Stimulated activated CD4-positive, alpha-beta T cell treated with anti-CD3 and anti-CD28 coated beads, Interleukin-12 subunit alpha, Interleukin-12 subunit beta, amount 100 ng/mL, for 24 hours (primary cell): Measurements from ENCODE around the gene LAMA5.

Experiments
- DNase-seq, 2 experiments: peaks; one replicate each; pipeline ENCODE4 v3.0.0-alpha.2; 2020; ENCODE audit warnings: low read depth in 2 of 2

Gene LAMA5

DNA sequence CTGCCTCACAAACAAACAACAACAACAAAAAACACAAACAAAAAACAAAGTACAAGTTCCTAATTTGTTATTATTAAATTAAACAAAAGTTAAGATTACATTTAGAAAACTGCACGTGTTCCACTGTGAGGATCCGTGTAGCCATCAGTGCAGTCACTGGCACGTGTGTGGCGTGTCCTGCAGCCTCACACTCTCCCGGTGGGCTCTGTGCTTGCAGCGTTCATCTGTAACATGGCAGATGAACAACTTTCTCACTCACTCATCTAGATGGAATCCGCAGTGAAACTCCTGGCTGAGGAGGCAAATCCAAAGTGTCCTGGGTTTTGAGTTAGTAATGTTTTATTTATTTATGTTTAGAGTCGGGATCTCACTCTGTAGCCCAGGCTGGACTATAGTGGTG lies 77.2 kb downstream of the LAMA5 start:
- no peak for DNase-seq

DNA sequence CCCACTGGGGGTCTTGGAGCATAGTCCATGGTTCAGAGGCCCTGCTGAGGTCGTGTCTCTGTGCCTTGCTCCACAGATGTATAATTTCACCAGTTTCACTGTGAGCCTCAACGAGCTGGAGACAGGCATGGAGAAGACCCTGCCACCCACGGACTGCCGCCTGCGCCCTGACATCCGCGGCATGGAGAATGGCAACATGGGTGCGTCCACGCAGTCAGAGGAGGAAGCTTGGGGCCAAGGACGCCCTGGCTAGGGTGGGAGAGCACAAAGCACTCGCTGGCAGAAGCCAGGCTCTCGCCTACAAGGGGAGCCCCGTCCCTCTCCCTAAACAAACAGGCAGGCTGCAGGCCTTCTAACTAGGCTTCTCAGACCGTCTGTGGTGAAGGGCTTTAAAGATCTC lies 78.0 kb downstream of the LAMA5 start:
- DNase-seq: no peak

DNA sequence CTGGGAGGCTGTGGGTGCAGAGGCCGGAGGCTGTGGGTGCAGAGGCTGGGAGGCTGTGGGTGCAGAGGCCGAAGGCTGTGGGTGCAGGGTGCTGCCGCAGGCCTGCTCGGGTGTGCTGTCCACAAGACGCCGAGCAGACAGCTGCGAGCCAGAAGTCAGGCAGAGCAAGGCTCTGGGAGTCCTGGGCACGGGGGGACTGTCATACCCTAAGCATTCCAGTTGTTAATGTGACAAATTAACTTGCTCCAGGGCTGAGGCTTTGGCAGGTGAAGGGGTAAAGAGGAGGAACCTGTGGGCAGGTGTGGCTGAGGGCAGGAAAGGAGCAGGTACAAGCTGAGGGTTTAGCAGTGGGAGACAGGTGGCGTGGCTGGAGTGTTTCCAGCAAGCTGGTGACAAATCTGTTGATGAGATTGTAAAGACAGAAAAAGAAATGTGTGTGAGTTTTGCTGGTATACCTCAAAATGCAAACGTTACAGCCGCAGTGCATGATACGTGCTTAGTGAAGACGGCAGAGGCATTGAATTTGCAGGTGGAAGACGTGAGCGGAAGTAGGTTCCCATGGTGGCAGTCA lies 78.5 kb downstream of the LAMA5 start:
- DNase-seq: no peak

DNA sequence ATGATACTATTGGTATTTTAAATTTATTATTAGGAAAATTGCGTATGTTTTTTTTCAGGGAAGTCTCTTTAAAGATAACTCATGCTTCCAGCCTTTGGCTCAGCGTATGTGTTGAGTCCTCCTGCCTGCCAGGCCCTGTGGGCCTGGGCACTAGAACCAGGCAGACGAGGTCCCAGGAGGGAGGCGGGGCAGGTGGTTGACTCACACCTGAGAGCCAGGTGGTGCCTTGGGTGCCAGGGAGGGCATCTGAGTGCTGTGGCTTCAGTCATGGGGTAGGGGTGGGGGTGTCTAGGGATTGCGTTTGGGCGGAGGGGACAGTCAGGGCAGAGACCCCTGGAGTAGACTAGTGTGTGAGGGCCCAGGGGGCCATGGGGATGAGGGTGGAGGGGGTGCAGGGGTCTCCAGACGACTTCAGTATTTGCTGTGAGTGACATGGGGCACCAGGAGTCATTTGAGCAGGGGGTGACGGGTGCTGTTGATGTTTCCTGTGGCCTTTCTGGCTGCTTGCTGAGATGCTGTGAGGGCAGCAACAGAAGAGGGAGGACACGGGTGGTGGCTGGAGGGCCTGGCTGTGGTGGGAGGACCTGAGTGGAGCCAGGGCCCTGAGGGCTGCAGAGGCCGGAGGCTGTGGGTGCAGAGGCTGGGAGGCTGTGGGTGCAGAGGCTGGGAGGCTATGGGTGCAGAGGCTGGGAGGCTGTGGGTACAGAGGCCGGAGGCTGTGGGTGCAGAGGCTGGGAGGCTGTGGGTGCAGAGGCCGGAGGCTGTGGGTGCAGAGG lies 79.2 kb downstream of the LAMA5 start:
- no peak for DNase-seq

DNA sequence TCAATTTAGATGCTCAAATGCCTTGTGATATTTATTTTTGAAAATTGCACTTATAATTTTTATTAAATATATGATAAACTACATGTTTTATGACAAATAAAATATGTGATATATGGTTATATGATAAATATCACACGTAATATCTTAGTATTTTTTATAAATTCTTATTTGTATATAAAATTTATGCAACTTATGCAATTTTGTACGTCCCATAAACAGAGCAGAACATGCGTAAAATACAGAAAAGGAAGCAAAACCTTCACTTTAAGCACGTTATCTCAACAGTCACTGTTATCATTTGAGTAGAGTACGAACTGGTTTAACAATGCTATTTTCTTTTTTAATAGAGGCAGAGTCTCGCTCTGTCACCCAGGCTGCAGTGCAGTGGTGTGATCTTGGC lies 80.0 kb downstream of the LAMA5 start:
- DNase-seq: no peak

DNA sequence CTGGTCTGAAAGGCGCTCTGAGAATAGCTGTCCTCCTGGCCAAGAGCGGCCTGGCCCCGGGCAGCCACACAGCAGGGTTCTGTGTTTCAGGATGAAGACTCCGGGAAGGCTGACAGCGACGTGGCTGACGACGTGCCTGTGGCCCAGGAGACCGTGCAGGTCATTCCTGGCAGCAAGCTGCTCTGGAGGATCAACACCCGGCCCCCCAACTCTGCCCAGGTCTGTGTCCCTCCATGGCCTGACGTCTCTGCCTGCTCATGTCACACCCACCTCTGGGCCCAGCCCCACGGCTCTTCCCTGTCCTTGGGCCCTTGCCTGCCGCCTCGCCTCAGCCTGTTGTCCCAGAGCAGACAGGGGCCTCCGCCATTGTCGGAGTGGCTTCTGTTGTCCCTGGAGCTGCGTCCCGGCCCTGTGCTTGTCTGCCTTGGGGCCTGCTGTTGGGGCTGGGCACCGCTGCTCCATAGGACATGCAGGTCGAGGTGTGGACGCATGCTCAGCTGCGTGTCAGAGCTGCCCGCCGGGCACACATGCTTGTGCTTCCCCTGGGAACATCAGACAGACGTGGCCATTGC lies 80.5 kb downstream of the LAMA5 start:
- DNase-seq: no peak

DNA sequence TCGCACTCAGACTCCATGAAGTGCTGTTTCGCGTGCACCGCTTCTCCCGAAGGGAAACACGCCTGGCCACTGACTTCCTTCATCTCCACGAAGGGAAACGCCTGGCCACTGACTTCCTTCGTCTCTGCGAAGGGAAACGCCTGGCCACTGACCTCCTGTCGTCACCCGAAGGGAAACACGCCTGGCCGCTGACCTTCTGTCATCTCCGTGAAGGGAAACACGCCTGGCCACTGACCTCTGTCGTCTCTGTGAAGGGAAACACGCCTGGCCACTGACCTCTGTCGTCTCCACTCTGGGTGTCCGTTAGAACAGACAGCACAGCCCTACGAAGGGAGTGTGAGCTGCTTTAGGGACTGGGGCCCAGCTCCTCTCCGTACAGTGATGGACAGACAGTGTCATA lies 81.4 kb downstream of the LAMA5 start:
- no peak for DNase-seq

DNA sequence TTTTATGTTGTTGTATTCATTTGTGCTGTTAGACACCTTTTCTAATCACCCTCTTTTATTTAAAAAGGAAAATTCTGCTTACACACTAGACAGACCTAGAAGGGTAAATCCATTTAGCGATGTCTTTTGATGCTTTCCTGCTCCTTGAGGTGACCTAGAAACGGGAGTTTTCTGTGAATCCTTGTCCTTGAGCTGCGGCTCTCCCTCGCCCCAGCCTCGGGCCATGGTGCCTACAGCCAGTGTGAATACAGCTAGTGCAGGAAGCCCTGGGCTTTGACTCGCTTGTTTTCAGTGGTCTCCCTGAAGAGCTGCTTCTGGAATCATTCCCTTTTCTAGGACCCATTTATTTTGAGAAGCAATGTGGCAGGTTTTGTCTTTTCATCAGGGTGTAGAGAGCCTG lies 82.0 kb downstream of the LAMA5 start:
- no peak for DNase-seq

DNA sequence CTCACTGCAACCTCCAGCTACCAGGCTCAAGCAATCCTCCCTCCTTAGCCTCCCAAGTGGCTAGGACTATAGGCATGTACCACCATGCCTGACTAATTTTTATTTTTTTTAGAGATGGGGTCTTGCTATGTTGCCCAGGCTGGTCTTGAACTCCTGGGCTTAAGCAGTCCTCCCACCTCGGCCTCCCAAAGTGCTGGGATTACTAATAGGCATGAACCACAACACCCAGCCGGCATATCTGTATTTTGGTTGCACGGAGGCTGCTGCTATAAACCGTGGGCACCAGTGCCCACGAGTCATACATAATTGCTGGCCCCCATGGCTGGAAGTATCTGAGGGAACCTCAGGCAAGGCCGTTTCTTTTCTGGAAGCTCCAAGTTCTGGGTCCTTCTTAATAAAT lies 82.7 kb downstream of the LAMA5 start:
- DNase-seq: no peak

DNA sequence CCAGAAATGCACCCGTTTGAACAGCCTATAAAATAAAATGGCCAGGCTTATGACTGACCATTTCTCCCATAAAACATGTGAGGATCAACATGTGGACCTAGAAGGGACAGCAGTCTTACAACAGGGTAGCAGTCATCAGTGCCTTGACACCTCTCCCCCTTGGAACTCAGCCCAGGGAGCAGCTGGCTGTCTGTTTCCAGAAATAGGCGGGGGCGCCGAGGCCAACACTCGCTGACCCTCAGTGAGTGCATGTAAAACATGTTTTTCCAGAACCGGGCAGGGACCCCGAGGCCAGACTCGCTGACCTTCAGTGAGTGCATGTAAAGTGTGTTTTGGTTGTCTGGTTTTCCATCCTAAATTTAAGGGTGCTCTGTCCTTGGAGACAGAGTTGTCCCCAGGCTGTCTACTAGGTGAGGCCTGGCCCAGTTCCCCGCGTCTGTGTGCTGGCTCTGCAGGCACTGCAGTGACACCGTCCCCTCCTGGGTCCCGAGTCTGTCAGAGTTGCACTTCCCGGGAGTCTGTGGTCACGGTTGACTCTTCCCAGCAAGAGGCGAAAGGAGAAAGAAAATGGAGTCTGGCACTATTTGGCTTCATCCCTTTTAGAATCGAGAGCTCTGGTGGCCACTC lies 84.1 kb downstream of the LAMA5 start:
- DNase-seq: no peak

DNA sequence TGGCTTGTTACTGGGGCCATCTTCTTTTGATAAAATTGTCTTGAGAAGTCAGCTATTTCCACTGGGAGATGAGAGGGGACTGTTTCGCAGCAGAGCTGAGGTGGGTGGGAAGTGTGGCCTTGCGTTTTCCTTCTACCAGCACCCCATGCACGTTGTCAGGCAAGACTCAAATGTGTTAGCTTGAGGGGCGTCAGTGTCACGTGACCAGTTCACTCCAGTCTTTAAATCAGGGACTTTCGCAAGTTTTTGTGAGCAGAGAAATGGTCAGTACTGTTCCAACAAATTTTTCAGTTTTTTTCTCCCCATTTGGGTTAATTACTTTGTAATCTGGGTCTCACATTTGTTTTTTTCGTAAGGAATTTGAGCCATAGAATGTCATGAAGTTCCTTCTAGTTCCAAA lies 85.0 kb downstream of the LAMA5 start:
- no peak for DNase-seq

DNA sequence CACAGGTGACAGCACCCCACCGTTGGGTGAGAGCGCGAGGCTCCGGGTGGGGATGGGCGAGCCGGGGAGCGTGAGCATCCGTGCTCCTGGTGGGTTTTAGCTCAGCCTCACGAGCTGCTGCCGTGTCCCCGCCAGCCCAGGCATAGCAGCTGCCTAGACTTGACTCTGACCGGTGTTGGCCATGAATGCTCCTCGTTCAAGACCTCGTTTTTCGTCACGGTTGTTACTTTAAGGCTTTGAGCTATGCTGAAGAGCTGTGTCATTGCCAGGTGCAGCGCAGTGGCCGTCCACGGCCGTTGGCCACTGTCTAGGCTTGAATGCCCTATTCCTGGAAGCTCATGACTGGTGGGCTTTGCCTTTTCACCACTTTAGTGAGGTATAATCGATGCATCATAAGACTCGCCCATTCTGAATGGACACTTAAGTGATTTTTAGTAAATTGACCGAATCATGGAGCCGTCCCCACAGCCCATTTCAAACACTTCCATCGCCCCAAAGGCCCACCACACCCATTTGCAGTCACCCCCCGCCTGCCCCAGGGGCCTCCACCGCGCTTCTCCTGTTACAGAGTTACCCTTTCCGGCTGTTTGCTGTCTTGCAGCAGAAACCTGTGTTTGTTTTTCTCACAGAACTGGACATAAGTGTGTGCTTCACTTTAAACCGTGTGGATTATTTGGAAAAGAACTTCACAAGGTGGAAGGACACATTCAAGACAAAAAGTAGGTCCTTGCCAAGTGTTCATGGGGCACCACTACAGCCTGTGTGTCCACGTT lies 85.8 kb downstream of the LAMA5 start:
- no peak for DNase-seq

DNA sequence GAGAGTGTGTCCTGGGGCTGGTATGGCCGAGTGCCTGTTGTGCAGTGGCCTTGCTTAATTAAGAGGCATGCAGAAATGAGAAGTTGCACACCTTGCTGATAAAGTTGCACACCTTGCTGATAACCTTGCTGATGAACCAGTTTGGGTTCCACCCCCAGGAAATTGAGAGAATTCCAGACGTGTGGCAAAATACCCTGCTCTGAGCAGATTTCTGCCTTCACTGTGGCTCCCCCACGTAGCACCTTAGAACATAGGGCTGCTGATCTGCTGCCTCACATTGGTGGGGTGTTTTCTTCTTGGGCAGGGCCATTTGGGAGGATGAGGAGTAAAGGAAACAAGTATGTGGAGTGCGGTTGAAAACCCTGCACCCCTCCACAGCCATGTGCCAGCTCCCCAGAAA lies 86.8 kb downstream of the LAMA5 start:
- no peak for DNase-seq

DNA sequence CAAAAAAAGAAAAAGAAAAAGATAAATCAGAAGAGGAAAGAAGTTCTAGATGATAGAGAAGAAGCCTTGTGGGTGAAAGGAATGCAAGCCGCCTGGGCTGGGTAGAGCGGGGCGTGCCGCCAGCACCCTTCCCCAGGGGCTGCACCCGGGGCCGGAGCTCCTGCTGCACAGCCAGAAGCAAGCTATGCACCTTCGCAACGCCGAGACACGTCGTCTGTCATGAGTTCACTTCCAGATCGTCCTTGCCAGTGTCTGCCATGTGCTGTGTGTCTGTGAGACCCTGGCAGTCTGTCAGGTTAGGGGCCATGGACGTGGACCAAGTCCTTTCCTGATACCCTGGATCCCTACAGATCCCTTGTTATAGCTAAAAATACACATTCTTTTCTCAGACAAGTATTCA lies 89.9 kb downstream of the LAMA5 start:
- no peak for DNase-seq

DNA sequence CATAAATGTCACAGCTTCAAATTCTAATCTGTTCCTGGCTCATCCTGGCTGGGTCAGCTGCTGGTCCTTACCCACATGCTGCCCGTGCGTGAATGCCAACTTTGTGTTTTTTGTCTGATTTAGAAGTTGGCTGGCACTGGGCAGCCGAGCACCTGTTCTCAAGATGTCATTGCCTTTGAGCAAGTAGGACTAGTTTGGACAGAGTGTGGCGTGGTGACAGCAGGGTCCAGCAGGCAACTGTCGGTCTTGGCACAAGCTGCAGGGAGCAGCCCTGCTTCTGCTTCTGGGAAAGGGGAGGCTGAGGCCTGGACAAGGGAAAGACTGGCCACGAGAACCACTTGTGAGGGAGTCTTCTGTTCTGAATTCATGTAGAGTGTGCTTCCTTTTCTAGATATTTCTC lies 90.7 kb downstream of the LAMA5 start:
- no peak for DNase-seq

DNA sequence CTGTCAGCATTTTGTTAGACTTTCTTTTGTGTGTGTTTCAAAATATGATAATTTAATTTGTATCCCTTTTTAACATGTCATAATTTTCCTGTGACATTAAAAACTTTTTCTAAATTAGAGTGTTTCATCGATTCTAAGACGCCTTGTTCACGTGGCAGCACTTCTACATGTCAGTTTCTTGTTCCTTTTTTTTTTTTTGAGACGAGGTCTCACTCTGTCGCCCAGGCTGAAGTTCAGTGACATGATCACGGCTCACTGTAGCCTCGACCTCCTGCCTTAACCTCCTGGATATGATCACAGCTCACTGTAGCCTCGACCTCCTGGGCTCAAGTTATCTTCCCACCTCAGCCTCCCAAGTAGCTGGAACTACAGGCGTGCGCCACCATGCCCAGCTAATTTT lies 91.9 kb downstream of the LAMA5 start:
- DNase-seq: no peak

DNA sequence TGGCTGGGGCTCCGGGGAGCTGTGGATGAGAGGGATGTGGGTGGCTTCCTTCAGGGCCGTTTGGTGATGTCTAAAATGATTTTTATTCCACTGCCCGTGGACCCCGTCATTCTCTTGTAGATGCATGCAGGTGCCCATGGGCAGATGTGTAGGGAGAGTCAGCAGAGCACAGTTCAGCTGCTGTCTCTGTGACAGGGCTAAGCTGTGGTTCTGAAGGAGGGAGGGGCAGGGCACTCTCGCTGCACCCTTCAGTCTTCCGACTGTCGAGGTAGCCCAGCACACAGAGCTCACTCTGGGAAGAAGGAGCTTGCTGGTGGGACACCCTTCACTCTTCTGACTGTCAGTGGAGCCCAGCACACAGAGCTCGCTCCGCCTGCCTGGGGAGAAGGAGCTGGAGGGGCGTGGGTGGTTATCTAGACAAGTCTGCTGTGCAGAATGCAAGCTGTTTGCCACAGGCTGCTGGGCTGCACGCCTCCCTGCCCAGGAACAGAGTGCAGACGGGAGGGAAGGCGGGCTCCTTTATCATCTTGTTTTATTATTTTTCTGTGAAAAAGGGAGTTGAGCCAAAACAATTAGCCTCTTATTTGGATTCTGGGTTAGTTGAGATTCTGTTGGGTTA lies 92.7 kb downstream of the LAMA5 start:
- no peak for DNase-seq

DNA sequence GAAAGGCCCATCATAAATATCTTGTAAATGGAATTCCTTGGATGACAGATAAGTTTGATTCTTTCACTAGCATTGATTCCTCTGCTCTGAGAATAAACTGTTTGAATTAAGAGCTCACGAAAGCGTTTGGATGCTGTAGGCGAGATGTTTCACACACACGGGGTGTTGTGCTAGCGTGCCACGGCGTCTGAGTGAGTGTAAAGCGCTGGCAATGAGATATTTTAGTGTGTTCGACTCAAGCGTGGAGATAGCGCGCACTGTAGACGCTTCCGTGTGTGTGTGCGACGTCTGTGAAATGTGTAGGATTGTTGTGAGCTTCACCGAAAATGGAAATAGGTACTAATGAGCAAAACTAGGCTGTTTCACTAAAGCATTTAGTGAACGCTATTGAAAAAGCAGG lies 93.7 kb downstream of the LAMA5 start:
- DNase-seq: no peak

DNA sequence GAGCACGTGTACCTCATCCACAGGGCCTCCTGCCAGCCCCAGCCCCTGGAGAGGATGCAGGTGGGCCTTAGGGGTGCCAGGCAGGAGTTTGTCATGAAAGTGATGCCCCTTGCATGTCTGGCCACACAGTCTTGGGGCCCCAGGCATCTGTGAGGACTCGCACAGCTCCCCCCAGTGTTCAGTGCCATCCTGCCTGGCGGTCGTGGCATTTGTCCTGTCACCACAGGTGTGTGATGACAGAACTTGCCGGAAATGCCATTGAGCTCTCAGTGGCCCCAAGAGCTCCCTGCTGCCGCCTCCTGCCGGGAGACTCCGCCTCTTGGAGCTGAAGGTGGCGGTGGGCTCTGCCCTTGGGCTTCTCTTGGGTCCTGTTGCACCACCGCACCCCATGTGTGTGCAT lies 94.9 kb downstream of the LAMA5 start:
- DNase-seq: no peak

DNA sequence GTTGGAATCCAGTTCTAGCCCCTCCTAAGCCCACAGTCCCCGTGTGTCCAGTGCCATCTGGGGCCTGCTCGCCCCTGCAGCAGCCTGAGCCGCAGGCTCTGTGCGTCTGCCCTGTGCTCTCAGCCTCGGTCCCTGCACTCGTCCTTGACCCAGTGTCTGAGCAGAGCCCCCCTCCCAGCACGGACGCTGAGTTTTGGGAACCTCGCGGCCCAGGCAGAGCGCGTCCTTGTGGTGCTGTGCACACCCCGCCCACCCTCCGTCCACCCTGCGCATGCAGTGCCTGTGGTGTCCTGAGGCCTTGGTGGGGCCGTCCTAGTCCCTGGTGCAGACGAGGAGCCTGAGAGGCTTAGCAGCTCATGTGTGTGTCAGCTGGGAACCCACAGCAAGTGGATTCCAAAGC lies 97.2 kb downstream of the LAMA5 start:
- no peak for DNase-seq

DNA sequence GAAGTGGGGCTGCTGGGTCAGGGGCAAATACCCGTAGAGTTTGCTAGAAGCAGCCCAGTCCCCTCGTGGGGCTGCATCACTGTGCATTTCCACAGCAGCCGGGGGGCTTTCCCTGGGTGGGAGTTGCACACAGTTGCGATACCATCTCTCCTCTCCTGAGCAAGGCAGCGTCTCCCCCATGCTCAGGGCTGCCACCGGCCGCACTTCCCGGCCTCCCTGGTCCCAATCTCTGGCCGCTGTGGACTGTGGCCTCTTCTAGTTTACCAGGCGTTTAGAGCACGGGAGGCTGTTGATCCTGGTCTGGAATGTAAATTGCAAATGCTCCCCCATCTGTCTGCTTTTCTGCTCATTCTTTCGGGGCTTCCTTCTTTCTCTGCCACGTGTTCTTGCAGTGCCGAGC lies 97.7 kb downstream of the LAMA5 start:
- no peak for DNase-seq
